HL-60 (cell line): ENCODE results near the gene CNOT10.

Experiments used
- GABPA ChIP-seq: IDR thresholded peaks from 2 replicates; pipeline ENCODE4 v1.6.1; 2012; ENCODE audit warnings: low read depth
- POLR2AphosphoS5 ChIP-seq: IDR thresholded peaks from 2 replicates; pipeline ENCODE4 v1.6.1; 2012; ENCODE audit warnings: low read depth
- TF ChIP-seq, protein P1 (sequence below): IDR thresholded peaks from one replicate; pipeline ENCODE4 v1.5.1; 2011; ENCODE audit warnings: low read length, control low read depth, inconsistent platforms; ENCODE audit not compliant: insufficient read depth
- TF ChIP-seq, protein P2 (sequence below): IDR thresholded peaks from 2 replicates; pipeline ENCODE4 v1.6.1; 2012; ENCODE audit warnings: low read depth; ENCODE audit not compliant: insufficient replicate concordance

DNA sequence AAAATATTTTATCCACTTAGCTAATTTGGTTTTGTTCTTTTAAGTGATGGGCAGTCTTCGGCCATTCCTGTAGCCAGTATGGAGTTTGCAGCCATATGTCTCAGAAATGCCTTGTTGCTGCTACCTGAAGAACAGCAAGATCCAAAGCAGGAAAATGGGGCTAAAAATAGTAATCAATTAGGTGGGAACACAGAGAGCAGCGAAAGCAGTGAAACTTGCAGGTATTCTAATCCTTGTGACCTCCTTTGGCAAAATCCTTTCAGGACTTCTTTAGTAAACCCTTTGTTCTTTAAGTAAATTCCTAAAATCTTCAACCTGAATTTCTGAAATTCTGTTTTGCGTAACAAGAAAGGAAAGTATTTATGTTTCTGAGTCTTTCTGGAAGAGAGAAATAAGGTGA, 49.8 kb downstream of the CNOT10 start:
- TF ChIP-seq, protein P1, sequence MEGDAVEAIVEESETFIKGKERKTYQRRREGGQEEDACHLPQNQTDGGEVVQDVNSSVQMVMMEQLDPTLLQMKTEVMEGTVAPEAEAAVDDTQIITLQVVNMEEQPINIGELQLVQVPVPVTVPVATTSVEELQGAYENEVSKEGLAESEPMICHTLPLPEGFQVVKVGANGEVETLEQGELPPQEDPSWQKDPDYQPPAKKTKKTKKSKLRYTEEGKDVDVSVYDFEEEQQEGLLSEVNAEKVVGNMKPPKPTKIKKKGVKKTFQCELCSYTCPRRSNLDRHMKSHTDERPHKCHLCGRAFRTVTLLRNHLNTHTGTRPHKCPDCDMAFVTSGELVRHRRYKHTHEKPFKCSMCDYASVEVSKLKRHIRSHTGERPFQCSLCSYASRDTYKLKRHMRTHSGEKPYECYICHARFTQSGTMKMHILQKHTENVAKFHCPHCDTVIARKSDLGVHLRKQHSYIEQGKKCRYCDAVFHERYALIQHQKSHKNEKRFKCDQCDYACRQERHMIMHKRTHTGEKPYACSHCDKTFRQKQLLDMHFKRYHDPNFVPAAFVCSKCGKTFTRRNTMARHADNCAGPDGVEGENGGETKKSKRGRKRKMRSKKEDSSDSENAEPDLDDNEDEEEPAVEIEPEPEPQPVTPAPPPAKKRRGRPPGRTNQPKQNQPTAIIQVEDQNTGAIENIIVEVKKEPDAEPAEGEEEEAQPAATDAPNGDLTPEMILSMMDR, result no peak
- TF ChIP-seq POLR2AphosphoS5, result no peak
- TF ChIP-seq, protein P2, sequence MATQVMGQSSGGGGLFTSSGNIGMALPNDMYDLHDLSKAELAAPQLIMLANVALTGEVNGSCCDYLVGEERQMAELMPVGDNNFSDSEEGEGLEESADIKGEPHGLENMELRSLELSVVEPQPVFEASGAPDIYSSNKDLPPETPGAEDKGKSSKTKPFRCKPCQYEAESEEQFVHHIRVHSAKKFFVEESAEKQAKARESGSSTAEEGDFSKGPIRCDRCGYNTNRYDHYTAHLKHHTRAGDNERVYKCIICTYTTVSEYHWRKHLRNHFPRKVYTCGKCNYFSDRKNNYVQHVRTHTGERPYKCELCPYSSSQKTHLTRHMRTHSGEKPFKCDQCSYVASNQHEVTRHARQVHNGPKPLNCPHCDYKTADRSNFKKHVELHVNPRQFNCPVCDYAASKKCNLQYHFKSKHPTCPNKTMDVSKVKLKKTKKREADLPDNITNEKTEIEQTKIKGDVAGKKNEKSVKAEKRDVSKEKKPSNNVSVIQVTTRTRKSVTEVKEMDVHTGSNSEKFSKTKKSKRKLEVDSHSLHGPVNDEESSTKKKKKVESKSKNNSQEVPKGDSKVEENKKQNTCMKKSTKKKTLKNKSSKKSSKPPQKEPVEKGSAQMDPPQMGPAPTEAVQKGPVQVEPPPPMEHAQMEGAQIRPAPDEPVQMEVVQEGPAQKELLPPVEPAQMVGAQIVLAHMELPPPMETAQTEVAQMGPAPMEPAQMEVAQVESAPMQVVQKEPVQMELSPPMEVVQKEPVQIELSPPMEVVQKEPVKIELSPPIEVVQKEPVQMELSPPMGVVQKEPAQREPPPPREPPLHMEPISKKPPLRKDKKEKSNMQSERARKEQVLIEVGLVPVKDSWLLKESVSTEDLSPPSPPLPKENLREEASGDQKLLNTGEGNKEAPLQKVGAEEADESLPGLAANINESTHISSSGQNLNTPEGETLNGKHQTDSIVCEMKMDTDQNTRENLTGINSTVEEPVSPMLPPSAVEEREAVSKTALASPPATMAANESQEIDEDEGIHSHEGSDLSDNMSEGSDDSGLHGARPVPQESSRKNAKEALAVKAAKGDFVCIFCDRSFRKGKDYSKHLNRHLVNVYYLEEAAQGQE, result no peak
- no peak for TF ChIP-seq GABPA
